ENCODE results near the gene ZNF44.
"Not testable (repeated sequence)": the region's sequence is repeated elsewhere in the genome, so short reads cannot be mapped to it uniquely, and the experiment has no call there.

DNA sequence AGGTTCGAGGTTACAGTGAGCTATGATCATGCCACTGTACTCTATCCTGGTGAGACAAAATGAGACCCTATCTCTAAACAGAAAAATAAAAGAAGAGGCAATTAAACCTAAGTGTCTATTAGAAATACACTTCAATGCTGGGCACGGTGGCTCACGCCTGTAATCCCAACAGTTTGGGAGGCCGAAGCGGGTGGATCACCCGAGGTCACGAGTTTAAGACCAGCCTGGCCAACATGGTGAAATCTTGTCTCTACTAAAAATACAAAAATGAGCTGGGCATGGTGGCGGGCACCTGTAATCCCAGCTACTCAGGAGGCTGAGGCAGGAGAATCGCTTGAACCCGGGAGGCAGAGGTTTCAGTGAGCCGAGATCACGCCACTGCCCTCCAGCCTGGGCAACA is 14.2 kb upstream of the ZNF44 start:
- TF ChIP-seq, protein P1, sequence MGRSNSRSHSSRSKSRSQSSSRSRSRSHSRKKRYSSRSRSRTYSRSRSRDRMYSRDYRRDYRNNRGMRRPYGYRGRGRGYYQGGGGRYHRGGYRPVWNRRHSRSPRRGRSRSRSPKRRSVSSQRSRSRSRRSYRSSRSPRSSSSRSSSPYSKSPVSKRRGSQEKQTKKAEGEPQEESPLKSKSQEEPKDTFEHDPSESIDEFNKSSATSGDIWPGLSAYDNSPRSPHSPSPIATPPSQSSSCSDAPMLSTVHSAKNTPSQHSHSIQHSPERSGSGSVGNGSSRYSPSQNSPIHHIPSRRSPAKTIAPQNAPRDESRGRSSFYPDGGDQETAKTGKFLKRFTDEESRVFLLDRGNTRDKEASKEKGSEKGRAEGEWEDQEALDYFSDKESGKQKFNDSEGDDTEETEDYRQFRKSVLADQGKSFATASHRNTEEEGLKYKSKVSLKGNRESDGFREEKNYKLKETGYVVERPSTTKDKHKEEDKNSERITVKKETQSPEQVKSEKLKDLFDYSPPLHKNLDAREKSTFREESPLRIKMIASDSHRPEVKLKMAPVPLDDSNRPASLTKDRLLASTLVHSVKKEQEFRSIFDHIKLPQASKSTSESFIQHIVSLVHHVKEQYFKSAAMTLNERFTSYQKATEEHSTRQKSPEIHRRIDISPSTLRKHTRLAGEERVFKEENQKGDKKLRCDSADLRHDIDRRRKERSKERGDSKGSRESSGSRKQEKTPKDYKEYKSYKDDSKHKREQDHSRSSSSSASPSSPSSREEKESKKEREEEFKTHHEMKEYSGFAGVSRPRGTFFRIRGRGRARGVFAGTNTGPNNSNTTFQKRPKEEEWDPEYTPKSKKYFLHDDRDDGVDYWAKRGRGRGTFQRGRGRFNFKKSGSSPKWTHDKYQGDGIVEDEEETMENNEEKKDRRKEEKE (IDR thresholded peaks at IDR 0.05; ENCODE audit: borderline replicate concordance in 1 of 2, control insufficient read depth in 1 of 2, low read depth in 2 of 2, low read length in 1 of 2): not testable (repeated sequence)
- not testable (repeated sequence) for TF ChIP-seq MYBL2 (IDR thresholded peaks at IDR 0.05; ENCODE audit: low read depth); MYBL2 (CRISPR knock-in tag; IDR thresholded peaks at IDR 0.05; ENCODE audit: borderline replicate concordance); SMARCE1 (IDR thresholded peaks at IDR 0.05); BRCA1 (IDR thresholded peaks at IDR 0.05); BRCA1 (CRISPR knock-in tag; IDR thresholded peaks at IDR 0.05); CTCF (IDR thresholded peaks at IDR 0.05 in 2 of 3, conservative IDR thresholded peaks at IDR 0.05 in 1 of 3; ENCODE audit: insufficient read depth in 2 of 3, low read depth in 1 of 3, low read length in 3 of 3); XRCC5 (IDR thresholded peaks at IDR 0.05; ENCODE audit: low read depth, low read length); PHF20 (IDR thresholded peaks at IDR 0.05; ENCODE audit: partially characterized antibody); ZNF232 (CRISPR knock-in tag; IDR thresholded peaks at IDR 0.05); POLR2A (conservative IDR thresholded peaks at IDR 0.05); L3MBTL2 (IDR thresholded peaks at IDR 0.05); ZNF431 (CRISPR knock-in tag; IDR thresholded peaks at IDR 0.05); FOS (IDR thresholded peaks at IDR 0.05; ENCODE audit: extremely low read depth, insufficient read length)

All from K562 (cell line).